Dedifferentiated amniotic fluid mesenchymal stem cell (primary cell): Measurements from ENCODE around the gene POLN.

Experiments used
- DNase-seq: peaks from one replicate; pipeline ENCODE4 v3.0.0-alpha.2; 2016; ENCODE audit errors: extremely low spot score

POLN gene

DNA sequence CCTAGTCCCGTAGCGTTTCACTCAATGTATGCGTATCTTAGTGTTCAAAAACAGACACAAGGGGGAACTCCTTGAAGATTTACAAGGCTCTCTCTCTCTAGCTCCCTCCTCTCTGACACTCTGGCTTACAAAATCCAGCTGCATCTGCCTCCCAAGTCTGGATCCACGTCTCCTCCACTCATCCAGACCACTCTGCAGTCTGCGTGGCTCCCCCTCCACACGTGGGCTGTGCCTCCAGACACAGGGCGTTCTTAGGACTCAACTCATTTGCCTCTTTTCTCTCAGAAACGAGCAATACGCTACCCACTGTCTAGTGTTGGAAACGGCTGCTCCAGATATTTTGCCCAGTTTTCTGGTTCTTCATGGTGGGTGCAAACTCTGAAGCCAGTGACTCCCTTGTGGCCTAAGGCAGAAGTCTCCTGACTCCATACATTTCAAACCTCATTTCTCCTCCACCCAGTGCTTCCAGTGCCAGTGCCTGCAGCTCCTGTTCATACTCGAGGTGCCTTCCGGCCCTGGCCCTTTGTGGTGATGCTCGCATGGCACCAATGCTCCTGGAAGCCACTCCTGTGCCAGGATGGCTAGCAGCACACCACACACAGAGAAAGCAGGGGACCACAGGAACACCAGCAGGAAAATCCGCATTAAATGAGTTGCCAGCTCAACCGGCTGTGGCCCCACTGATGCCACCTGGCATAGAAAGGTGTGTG is 158.7 kb downstream of the POLN start:
- DNase-seq: no peak

DNA sequence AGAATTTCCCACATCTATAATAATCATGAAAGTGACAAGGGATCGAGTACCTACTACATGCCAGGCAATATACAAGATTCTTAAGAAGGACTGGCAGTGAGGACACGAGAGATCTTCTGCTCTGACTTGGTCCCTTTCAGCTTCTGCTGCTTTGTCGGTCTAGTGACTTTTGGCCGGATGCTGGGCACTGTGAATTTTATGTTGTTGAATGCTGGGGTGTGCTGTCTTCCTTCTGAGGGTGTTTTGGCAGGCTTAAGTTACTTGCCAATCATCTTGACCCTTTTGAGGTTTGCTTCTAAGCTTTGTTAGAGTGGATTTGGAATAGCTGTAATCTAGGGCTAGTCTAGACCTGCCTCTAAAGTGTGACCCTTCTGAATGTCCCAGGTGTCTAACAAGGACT is 159.3 kb downstream of the POLN start:
- no peak for DNase-seq

DNA sequence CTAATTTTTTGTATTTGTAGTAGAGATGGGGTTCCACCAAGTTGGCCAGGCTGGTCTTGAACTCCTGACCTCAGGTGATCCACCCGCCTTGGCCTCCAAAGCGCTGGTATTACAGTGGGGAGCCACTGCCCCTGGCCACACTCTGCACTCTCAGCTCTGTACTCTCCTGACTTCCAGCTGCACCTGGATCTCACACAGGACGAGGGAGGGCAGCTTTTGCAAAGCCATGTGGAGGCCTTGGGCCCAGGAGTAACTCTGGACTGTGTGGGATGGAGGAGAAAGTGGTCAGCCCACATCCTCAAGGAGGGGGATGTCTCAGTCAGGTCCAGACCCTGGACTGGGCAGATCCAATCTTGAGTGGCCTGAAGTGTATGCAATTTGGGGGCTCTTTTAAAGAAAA is 159.8 kb downstream of the POLN start:
- DNase-seq: no peak

DNA sequence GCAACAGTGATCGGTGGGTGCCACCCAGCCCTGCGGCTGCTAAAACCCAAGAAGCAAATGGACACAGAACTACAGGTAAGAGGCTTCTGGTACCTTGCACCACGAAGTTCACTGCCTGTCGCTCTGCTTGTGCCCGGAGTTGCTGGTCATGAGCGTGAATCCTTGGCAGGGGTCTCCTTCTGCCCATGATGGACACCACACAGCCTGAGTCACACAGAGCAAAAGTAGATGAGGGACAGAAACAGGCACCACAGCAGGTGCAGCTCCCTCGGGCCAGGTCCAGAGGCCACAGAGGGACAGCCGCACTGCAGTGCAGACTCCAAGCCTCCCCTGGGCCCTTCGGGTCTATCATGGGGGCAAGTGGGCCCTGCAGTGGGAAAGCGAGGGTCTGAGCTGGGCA is 160.4 kb downstream of the POLN start:
- DNase-seq: no peak

DNA sequence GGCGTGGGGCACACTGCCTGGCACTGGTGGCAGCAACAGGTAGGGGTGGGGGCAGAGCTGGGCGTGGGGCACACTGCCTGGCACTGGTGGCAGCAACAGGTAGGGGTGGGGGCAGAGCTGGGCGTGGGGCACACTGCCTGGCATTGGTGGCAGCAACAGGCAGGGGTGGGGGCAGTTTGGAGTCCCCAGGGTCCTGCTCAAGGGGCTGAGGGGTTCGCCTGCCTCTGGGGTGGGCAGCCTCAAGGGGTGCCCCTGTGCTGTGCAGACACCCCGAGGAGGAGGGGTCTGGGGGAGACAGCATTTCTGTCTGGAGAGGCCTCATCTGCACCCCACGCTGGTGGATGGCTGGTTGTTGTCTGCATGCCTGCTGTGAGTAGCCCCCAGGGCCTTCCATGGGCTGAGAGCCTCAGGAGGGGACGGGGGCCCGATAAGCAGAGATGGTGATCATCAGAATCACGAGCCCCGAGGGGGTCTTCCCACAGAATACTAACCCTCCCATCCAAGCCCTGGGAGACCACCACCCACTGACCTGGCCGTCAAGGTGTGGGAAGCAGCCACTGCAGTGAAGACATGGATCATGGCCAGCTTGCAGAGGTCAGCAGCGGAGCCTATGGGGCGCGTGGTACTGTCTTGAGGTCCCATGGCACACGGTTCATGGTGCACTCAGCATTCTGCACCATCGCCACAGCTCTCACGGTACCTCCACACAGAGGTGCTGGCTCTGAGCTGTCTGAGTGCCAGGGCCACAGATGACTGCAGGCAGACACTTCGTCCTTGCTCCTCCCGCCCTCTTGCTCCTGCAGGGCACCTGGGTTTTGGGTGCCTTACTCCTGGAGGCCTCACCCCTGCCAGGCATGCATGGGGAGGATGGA is 161.3 kb downstream of the POLN start:
- DNase-seq: no peak

DNA sequence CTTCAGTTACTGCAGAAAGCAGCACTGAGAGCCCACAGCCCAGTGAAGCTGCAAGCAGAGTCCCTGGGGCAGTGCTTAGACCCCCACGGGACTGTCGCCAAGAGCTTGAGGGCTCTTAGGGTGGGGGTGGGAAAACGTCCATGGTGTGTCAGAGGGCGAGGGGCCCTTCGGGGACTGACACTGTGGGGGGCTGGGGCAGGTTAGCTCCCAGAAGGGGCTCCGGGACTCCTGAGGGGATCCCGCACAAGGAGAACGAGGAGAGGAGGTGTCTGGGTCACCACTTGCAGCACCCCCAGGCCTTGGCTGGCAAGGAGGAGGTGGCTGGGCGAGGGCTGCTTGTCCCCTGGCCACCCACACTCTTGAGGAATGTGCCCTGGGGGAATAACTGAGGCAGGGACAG is 162.0 kb downstream of the POLN start:
- no peak for DNase-seq

DNA sequence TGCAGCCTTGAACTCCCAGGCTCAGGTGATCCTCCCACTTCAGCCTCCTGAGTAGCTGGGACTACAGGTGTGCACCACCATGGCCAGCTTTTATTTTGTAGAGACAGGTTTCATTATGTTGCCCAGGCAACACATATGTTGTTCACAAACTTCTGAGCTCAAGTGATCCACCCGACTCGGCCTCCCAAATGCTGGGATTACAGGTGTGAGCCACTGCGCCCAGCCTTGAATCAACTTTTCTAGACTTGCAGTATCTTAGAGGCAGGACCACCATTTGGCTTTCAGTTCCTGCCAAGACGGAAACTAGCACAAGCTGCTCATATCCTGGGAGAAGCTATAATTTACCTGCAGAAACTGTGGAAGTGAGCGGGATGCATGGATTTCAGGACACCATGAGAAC is 162.9 kb downstream of the POLN start:
- no peak for DNase-seq

DNA sequence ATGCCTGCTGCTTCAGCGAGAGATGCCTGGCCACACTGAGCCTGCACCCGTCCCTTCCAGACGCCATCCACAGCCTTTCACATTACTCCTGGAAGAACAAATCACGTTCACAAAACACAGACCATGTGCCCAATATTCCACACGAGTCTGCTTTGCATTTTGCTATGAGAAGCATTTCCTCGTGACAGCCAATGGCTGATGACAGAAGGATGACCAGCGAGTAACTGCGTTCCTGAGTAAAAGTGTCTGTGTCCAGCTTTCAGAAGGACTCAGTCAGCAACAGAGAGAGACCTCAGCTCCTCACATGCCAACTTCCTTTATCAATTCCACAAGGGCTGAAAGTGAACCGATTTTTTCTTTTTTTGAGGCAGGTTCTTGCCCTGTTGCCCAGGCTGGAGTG is 163.3 kb downstream of the POLN start:
- no peak for DNase-seq

DNA sequence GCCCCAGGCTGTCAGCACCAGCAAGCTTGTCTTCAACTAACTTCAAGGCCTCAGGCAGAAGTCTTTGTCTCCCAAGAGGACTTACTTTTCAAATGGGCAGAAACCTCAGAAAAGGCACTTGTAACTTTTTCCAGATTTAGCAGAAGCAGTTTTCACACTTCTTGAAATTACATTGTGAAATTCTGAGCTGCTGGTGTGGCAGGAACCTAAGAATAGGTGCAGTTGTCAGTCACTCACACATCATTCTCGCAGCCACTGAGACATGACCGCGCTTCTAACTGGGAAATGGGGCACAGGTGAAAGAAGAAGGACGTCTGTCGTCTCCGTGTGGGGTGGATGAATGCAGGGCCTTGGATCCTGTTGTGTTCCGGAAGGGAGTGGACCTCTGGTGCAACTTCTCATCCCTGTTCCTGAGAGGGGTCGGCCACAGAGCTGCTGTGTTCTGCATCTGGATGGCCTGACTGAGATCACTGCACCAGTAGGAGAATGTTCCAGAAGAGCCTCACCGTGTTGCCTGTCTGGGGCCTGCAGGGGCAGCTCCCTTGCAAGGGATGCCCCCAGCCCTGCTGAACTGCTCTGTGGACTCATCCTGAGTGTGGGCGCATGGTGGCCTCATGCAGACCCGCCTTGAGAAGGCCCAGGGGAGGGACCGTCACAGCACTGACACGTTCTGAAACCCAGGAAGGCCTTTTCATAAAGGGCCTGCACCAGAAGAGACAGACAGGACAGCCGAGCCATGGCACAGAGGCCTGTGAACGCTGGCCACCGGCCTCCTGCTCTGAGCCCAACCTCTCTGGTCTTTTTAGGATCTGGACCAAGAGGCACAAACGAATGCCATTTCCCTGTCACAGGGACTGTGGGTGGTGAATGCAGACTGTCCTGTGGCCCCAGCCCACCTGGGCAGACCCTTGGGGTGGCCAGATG is 164.1 kb downstream of the POLN start:
- DNase-seq: no peak

DNA sequence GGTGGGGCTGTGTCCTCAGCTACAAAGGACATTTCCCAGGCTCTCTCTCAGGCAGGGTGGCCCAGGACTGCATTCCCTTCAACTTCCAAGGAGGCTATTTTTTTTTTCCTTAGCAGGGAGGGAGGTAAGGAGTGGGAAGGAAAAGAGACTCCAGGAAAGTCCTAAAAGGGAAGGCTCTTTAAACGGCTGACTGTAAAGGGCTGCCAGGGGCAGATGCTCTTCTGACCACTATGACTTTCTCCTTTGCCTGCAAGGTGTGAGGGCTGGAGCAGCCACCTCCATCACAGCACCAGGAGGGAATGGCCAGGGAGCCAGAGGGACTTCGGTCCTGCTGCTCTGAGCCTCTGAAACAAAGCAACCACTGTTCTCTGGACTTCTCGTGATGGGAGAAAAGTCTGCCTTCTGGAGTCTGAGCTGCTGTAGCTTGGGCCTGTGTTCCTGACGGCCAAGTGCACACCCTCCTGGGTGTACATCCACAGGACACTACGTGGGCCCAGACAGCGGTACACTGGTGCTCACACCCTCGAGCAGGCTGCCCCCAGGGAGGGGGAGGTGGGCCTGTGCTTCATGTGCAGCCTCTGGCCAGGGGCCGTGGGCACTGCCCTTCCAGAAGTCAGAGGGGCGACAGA is 164.9 kb downstream of the POLN start:
- DNase-seq: no peak

DNA sequence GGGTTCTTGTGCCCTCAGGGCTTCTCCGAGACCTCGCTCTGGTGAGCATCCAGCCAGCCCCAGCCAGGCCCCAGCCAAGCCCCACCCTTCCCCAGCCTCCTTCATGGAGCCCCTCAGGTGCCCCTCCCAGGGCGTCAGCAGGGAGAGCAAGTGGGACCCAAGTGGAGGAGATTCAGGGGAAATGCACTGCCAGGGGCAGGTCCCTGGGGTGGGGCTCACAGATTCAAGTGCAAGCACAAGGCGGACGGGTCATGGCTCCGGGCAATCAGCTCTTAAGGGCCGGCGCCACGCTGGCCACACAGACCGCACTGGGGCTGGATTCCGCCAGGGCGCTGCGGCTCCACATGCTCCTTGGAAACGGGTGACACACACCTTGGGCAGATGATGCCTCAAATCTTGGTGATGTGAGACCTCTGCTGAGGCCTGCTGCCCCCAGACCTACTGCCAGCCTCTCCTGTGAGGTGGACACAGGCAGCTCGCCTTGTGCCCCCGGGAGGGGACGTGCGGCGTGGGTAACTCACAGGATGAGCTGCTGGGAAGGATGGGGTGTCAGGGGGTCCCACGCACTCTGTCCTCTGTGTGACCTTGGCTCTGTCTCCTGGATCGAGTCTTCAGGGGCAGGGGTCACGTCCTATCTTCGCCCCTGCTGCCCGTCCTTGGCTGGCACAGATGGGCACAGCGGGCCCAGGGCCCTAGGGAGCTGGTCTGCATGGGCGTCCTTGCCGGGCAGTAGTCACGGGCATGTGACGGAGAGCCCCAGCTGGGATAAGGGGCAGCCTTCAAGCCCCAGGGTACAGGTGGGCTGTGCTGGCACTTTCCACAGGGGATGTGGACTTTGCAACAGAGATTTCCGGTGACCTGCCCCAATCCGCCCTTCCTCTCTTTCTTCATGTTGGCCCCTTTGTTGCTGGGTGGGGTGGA is 165.7 kb downstream of the POLN start:
- no peak for DNase-seq

DNA sequence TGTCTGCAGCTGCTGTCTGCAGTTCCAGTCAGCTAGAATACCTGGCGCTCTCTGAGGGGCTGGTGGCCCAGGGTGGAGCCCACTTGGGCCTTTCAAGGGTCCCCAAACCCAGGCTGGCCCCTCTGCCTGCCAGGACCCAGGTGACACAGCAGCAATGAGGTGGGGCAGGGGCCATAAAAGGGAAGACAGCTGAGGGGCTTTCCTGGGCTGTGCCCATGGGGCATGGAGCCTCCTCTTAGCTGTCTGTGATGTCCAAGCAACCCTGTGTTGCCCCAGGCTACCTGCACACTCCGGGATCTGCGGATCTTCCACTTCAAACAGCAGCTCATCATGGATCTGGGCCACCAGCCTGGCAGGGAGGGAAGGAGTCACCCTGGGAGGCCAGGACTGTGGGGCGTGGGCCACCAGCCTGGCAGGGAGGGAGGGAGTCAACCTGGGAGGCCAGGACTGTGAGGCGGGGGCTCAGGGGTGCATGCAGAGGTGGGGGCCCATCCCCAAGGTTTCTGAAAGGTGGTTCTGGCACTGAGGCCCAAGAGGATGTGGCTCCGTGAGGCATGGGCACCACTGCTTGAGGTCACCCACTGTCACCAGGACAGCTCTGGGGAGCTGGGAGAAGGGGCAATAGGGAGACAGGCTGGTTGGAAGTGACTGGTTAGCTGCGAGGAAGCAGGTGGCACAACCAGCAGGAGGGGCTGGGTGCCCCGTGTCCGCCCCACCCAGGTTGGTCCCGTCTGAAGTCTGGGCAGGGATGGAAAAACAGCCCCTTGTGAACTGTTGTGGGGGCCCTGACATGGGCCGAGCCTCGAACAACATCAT is 166.5 kb downstream of the POLN start:
- no peak for DNase-seq

DNA sequence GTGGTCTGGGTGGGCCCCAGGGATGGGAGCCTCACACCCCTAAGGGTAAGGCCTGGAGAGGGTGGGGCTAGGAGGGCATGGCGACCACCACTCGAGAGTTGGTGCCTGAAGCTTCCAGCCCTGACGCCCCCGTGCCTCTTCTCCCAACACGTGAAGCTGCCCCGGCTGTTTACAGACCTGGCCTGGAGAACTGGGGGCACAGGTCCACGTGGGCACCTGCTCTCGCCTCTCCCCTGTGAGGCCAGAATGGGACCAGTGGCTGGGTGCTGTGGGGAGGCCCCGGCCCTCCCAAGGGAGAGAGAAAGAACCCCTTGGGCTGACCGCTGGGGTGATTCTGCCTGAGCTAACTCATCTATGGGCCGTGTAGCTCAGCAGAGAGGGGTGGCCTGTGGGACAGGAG is 167.3 kb downstream of the POLN start:
- no peak for DNase-seq

DNA sequence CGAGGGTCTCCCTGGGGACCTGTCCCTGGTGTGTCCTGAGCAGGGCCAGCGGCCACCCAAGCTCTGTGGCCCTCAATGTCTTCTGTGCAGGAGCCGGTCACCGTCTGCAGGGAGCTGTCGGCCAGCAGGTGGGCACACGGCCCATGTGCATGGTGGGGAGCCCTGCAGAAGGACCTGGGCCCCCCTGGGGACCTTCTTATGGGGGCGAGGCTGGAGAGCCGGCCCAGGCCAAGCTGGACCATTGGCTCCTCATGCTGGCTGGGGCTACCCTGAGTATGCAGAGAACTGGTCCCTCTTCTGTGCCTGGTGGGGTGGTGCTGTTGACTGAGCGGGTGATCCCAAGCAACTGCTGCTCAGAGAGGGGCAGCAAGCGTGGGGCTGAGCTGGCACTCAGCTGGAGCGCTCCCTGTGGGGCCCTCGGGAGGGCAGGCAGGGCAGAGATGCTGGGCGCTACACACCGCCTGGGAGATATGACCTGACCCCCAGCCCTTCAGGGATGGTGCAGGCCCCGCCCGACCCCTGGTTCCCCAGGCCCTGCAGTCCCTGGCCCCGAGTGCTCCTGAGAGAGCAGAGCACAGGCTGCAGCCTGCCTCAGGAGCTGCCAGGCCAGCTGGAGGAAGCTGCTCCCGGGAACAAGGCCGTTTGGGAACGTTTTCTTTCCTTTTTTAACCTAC is 168.0 kb downstream of the POLN start:
- no peak for DNase-seq

DNA sequence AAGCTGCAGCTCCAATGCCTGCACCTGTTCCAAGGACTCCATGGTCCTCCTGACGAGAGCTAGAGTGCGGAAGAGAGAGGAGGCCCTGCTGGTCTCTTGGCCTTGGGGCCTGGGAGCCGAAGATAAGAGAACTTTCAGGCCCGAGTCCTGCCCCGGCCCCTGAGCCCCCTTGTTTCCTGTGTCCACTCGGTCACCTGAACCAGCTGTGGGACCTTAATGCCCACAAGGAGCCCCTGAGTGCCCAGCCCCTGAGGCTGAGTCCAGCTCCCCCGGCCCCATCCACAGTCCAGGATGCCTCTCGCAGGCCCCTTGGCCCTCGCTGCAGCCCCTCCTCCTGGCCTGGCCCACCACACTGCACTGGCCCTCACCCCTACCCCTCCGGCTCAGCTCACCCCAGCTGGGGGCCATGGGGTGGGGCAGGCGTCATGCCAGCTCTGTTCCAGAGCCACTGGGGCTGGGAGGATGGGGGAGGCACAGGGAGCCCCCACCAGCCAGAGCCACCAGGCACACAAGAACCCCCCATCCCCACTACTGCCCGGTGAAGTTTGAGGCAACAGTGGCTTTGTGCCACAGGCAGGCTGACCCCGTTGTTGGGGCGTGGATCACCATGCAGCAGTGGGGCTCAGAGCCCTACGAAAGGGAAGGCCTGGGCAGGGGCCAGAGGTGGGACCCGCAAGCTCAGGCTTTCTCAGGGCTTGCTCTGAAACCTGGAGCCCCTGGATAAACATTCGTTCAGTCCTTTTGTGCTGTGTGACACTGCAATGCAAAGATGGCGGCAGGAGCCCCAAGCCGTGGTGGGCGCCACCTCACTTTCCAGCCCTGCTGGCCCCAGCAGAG is 168.7 kb downstream of the POLN start:
- DNase-seq: no peak

DNA sequence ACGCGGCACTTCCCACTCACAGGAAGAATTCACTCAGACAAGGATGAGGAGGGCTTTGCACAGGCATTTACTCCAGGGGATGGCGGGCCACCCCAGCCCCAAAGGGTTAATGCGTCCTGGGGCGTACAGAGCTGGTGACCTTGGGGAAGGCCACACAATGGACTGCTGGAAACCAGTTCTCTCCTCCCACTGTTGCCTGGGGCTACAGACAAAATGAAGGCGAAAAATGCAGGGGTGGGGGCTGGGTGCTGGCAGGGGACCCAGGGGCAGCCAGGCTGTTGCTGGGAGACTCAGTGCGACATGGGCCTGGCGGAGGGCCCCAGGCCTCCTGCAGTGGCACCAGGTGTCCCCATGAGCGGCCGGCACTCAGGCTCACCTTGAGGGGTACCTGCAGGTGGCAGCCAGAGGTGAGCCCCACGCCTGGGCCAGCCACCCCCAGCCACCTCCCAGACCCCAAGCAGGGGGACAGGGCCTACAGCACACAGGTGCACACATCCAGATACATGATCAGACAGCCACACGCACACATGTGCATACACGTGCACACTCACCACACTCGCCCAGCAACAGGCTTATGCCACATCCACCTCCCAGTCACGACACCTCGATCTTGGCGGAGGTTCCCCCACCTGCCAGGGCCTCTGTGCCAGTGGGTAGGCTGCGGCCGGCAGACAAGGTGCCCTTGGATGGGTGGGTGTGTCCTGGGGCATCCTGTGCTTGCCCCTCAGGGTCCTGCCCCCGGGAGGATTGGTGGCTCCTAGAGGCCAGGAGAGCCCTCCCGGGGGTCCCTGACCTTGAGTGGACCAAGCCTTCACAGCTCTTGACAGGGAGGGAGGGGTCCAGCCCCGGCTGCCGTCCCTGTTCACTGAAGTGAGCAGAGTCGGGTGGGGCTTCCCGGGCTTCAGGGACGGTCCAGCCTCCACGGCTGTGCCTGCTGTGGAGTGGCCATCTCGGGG is 169.7 kb downstream of the POLN start:
- DNase-seq: no peak

DNA sequence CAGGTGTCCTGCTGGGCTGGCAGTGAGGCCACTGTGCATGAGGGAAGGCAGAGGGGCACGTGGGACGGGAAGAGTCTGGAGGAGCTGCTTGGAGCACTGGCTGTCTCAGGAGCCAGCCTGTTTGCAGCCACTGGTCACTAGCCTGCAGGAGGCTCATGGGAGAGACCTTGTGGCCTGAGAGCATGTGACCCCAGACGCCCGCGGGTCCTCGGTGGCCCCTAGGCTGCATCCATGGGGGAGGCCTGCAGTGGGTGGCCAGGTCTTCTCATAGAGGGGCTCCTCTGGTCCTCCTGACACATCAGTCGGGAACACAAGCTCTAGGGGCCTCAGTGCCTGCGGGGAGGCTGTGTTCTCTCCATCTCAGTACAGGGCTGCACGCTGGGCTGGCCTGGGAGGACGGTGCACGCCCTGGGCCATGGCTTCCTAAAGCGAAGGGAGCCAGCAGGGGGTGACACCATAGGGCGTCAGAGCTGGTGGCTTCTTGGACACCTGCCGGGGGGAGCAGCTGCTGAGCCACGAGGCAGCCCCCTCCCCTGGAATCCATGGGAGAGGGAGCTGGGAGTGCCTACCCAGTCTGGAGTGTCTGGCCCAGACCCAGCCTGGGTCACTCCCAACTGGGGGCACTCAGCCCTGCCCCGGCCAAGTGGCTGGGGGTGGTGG is 170.5 kb downstream of the POLN start:
- no peak for DNase-seq
